Neutrophil (primary cell): ENCODE measurements around the gene FAM72C.
"Not testable (repeated sequence)": the region's sequence is repeated elsewhere in the genome, so short reads cannot be mapped to it uniquely, and the experiment has no call there.

Experiments
- H3K27ac ChIP-seq: fragments of 200-600 bp; sonication (generic); 2 replicates; pipeline ENCODE4 v1.5.1; 2016; ENCODE audit warnings: mild to moderate bottlenecking, moderate library complexity
- H3K27me3 ChIP-seq: fragments of 200-600 bp; sonication (generic); 2 replicates; pipeline ENCODE4 v1.6.0; 2016; ENCODE audit warnings: mild to moderate bottlenecking
- H3K36me3 ChIP-seq: fragments of 200-600 bp; sonication (generic); 2 replicates; pipeline ENCODE4 v1.5.1; 2017
- H3K4me1 ChIP-seq, 2 experiments: fragments of 200-600 bp in 1 of 2; sonication (generic) in 1 of 2; 1 replicate in 1 of 2; 2 replicates in 1 of 2; pipeline versions ENCODE4 v1.5.1 to v1.6.1; 2013 to 2016; ENCODE audit warnings: low read depth in 1 of 2, low read length in 1 of 2, mild to moderate bottlenecking in 1 of 2, moderate library complexity in 1 of 2; ENCODE audit not compliant: control insufficient read depth in 1 of 2, insufficient read depth in 1 of 2
- H3K4me3 ChIP-seq, 2 experiments: fragments of 200-600 bp in 1 of 2; sonication (generic) in 1 of 2; 1 replicate in 1 of 2; 2 replicates in 1 of 2; pipeline ENCODE4 v1.5.1; 2013 to 2016; ENCODE audit warnings: low read depth in 1 of 2, low read length in 1 of 2, mild to moderate bottlenecking in 1 of 2, moderate library complexity in 1 of 2
- H3K9me3 ChIP-seq: fragments of 200-600 bp; sonication (generic); 2 replicates; pipeline ENCODE4 v1.5.1; 2016

The FAM72C gene

DNA sequence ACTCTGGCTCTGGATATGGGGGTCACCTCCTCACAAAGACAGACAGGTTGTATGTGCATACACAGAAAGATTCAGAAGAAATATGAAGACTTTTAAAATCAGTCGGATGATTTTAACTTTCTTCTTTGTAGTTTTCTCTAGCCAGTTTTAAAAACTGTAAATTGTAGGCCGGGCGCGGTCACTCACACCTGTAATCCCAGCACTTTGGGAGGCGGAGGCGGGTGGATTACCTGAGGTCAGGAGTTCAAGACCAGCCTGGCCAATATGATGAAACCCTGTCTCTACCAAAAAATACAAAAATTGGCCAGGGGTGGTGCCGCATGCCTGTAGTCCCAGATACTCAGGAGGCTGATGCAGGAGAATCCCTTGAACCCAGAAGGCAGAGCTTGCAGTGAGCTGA lies 58.1 kb downstream of the FAM72C start:
- H3K36me3 ChIP-seq, H3K4me1 ChIP-seq, H3K4me3 ChIP-seq, H3K27me3 ChIP-seq, H3K27ac ChIP-seq, H3K9me3 ChIP-seq: not testable (repeated sequence)
